GM12878 (cell line): ENCODE data around the gene NPR2. TPM values are rescaled to one million over a fixed set of nuclear protein-coding genes. Genes with fewer than 3 reads are reported as not detected.

ENCODE experiments used
- ASH2L ChIP-seq: fragments of 300-600, 200-600 bp; sonication (generic); IDR thresholded peaks from 2 replicates; pipeline ENCODE4 v1.6.1; 2017; ENCODE audit warnings: low read depth, mild to moderate bottlenecking, borderline replicate concordance
- ATF7 ChIP-seq: fragments of 450-650 bp; IDR thresholded peaks from 2 replicates; pipeline ENCODE4 v1.6.1; 2016; ENCODE audit warnings: low read depth, mild to moderate bottlenecking
- CREB1 ChIP-seq: IDR thresholded peaks from 2 replicates; pipeline ENCODE4 v1.6.1; 2012; ENCODE audit warnings: low read depth, mild to moderate bottlenecking, inconsistent platforms
- E2F4 ChIP-seq: IDR thresholded peaks from 2 replicates; pipeline ENCODE4 v1.6.1; 2012; ENCODE audit warnings: low read depth, low read length, improper control_type of control experiment
- E2F8 ChIP-seq: fragments of 450-650 bp; IDR thresholded peaks from 2 replicates; pipeline ENCODE4 v1.6.1; 2018; ENCODE audit warnings: mild to moderate bottlenecking, low read depth, moderate library complexity; ENCODE audit not compliant: partially characterized antibody
- EGR1 ChIP-seq, 2 experiments: IDR thresholded peaks; 1 replicate in 1 of 2; 2 replicates in 1 of 2; pipeline ENCODE4 v1.6.1; 2011 to 2012; ENCODE audit warnings: low read depth in 2 of 2, low read length in 2 of 2, borderline replicate concordance in 1 of 2, mild to moderate bottlenecking in 1 of 2, moderate library complexity in 1 of 2
- FOXK2 ChIP-seq: fragments of 450-650 bp; IDR thresholded peaks from 2 replicates; pipeline ENCODE4 v1.6.1; 2017; ENCODE audit warnings: mild to moderate bottlenecking, moderate library complexity
- GABPA ChIP-seq: IDR thresholded peaks from 2 replicates; pipeline ENCODE4 v1.6.1; 2014; ENCODE audit warnings: antibody characterized with exemption, low read depth, mild to moderate bottlenecking, inconsistent platforms
- IKZF2 ChIP-seq, 2 experiments: fragments of 450-650 bp; IDR thresholded peaks; 2 replicates each; pipeline ENCODE4 v1.6.1; 2017; ENCODE audit warnings: mild to moderate bottlenecking in 2 of 2, moderate library complexity in 2 of 2
- KLF5 ChIP-seq: fragments of 450-650 bp; IDR thresholded peaks from 2 replicates; pipeline ENCODE4 v1.6.1; 2014; ENCODE audit warnings: mild to moderate bottlenecking; ENCODE audit not compliant: partially characterized antibody
- MEF2A ChIP-seq: IDR thresholded peaks from 2 replicates; pipeline ENCODE4 v1.6.1; 2011; ENCODE audit warnings: low read depth, mild to moderate bottlenecking, low read length, moderate library complexity; ENCODE audit not compliant: insufficient read depth
- NFYB ChIP-seq: IDR thresholded peaks from 2 replicates; pipeline ENCODE4 v1.6.1; 2011; ENCODE audit warnings: low read depth, mild to moderate bottlenecking, low read length, improper control_type of control experiment, moderate library complexity; ENCODE audit not compliant: insufficient read depth
- PKNOX1 ChIP-seq: fragments of 450-650 bp; IDR thresholded peaks from 2 replicates; pipeline ENCODE4 v1.6.1; 2016; ENCODE audit warnings: mild to moderate bottlenecking
- POLR2A ChIP-seq: IDR thresholded peaks from 2 replicates; pipeline ENCODE4 v1.6.1; 2011; ENCODE audit warnings: low read depth, mild to moderate bottlenecking, low read length
- POU2F2 ChIP-seq: IDR thresholded peaks from 3 replicates; pipeline ENCODE4 v1.6.1; 2011; ENCODE audit warnings: low read depth, mild to moderate bottlenecking, low read length, borderline replicate concordance
- RAD21 ChIP-seq: IDR thresholded peaks from 2 replicates; pipeline ENCODE4 v1.6.1; 2011; ENCODE audit warnings: mild to moderate bottlenecking, low read depth, low read length, moderate library complexity; ENCODE audit not compliant: insufficient read depth
- SMAD1 ChIP-seq: fragments of 450-650 bp; IDR thresholded peaks from 2 replicates; pipeline ENCODE4 v1.6.1; 2018; ENCODE audit warnings: mild to moderate bottlenecking, low read depth; ENCODE audit not compliant: partially characterized antibody
- SP1 ChIP-seq: IDR thresholded peaks from one replicate; pipeline ENCODE4 v1.6.1; 2011; ENCODE audit warnings: low read depth, low read length
- STAT3 ChIP-seq: IDR thresholded peaks from 2 replicates; pipeline ENCODE4 v1.6.1; 2011; ENCODE audit warnings: low read depth, low read length, improper control_type of control experiment
- TARDBP ChIP-seq: IDR thresholded peaks from 2 replicates; pipeline ENCODE4 v1.6.1; 2016; ENCODE audit warnings: borderline replicate concordance
- ZNF622 ChIP-seq: fragments of 450-650 bp; IDR thresholded peaks from 2 replicates; pipeline ENCODE4 v1.6.1; 2017; ENCODE audit warnings: mild to moderate bottlenecking, inconsistent platforms
- polyA plus RNA-seq, 11 experiments: library from polyadenylated mRNA; depleted of rRNA in 4 of 11; unstranded in 6 of 11; stranded (reverse) in 5 of 11; fragments of >200 nt; fragmentation: Nextera tagmentation in 4 of 11; fragmentation: Illumina TruSeq in 1 of 11; extraction: Ambion mirVana in 4 of 11; extraction: Trizol in 1 of 11; gene quantifications; 1 replicate in 1 of 11; 2 replicates in 10 of 11; pipeline versions ENCODE4 v1.2.1 to v1.2.3, GENCODE V29; 2011 to 2016; ENCODE audit warnings: inconsistent platforms in 2 of 11, missing spikeins in 2 of 11, low read depth in 1 of 11
- total RNA-seq, 4 experiments: library from RNA; depleted of rRNA in 3 of 4; stranded (reverse); fragments of >200 nt in 3 of 4; fragmentation: Illumina TruSeq in 1 of 4; extraction: Trizol in 1 of 4; gene quantifications; 2 replicates each; pipeline versions ENCODE4 v1.2.1 to v1.2.3, GENCODE V29; 2013 to 2021

Gene NPR2
- total and polyA plus RNA-seq, 10 of the 15 experiments (the other 5 are each of a cell fraction or from before 2014, with no cell fraction given), result 2.0 to 20.9 (median 6.8) TPM

GRCh38 chr9:35829084-35829763, 37.8 kb downstream of the NPR2 start, which contains the start of gene TMEM8B (continued):
- TF ChIP-seq ATF7 (no peak), SP1 (peak; percentile 82), FOXK2 (no peak), MEF2A (no peak), TARDBP (no peak), PKNOX1 (peak; percentile 71), ZNF622 (no peak), SMAD1 (no peak), RAD21 (no peak), GABPA (no peak), POLR2A (peak; percentile 76), IKZF2 (IDR thresholded peaks at IDR 0.05) (no peak), ASH2L (no peak), KLF5 (no peak), EGR1 (IDR thresholded peaks at IDR 0.05; ENCODE audit: borderline replicate concordance in 1 of 2, low read depth in 2 of 2, low read length in 2 of 2) (peak in 1 of 2 experiments; percentile 67; a peak in 2 of 3 replicates), STAT3 (no peak), POU2F2 (no peak), E2F4 (no peak), E2F8 (no peak), CREB1 (peak; percentile 88), NFYB (peak; percentile 92)
